HTERT RPE-1 (cell line): Measurements from ENCODE around the gene EGFL7.

ENCODE experiments used
- in situ Hi-C: fragments of 300-500 bp; cut with MboI; formaldehyde crosslinking; loops from 4 replicates; pipeline ENCODE4 v1.14.3; 2020; ENCODE audit warnings: low sequenced_read_pairs

EGFL7 gene

DNA sequence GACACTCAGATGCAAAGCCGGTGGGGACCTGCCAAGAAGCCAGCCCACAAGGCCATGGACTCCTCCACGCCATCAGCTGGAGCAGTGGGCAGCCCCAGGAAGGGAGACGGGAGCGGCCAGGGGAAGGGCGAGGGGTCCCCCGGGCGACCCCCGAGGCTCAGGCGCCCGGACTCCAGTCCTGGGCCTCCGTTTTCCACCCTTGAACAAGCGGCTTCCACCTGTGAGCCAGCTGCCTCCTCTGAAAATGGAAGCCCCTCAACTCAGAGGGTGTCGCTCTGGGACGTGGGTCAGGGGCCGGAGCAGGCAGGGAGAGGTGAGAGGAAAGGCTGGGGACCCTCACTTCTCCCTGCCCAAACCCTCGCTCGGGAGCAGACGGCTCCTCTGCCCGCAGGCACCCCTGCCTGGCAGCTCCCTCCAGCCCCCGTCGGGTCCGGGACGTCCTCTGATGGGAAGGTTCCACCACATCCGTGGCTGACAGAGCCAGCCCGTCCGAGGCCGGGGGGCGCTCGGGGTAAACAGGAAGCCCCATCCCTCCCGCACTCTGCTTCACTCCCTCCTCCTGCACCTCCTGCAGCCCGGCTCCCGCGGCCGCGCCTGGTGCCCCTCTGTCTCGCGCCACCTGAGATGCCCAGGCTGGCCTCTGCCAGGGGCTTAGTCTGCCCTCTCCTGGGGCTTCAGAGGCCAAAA is 3.7 kb upstream of the EGFL7 start:
- in situ Hi-C loops, result no loop called here

DNA sequence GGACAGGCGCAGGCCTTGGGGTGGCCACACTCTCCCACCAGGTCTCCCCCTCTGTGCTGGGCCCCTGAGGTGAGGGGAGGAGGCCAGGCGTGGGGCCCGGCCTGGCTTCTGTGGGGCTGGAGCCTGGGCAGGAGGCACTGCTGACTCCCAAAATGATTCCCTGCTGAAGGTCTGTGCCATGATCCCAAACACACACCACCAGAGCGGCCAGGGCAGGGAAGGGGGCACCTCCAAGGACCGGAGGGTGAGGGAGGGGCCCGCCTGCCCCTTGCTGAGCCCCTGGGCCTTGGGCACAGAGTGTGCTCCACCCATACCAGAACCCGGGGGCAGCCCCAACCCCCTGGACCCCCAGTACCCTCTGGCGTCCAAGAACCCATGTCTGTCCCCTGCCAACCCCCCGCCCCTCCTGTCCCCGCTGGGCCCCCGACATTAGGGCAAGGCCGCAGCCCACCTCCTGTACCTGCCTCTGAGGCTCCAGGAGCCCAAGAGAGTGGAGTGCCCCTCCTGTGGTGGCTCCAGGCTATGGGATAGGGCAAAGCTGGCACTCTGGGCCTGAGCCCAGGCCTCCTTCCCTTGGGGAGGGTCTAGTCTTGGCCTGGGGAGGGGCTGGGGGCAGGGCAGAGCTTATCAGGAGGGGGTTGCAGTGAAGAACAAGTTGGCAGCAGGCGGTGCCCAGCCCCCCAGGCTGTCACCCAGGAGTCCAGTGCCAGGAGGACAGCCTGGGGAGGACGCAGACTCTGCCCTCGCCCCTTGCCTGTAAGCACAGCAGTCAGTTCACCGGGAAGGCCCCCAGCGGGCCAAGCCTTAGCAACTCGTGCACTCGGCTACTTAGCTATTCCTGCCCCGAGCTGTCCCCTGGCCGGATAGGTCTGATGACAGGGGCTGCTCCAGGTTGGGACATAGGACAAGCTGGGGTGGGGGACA is 2.6 kb upstream of the EGFL7 start:
- in situ Hi-C loops, result no loop called here

DNA sequence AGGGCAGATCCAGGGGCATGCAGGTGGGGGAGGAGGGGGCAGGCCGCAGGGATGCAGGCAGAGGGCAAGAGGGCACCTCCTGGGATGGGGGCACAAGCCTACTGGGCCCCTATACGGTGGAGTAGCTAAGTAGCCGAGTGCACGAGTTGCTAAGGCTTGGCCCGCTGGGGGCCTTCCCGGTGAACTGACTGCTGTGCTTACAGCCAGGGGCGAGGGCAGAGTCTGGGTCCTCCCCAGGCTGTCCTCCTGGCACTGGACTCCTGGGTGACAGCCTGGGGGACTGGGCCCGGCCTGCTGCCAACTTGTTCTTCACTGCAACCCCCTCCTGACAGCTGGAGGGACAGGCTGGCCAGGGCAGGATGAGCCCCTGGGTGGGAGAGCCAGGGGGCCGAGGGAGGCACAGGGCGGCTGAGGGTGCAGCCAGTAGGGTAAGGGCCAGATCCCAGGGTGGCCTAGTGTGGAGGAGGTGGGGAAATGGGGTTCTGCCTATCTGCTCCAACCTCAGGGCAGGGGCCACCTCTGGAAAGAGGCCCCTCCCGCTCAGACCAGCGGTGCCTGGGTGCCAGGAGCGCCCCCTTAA is 1.7 kb upstream of the EGFL7 start:
- in situ Hi-C loops, result no loop called here

DNA sequence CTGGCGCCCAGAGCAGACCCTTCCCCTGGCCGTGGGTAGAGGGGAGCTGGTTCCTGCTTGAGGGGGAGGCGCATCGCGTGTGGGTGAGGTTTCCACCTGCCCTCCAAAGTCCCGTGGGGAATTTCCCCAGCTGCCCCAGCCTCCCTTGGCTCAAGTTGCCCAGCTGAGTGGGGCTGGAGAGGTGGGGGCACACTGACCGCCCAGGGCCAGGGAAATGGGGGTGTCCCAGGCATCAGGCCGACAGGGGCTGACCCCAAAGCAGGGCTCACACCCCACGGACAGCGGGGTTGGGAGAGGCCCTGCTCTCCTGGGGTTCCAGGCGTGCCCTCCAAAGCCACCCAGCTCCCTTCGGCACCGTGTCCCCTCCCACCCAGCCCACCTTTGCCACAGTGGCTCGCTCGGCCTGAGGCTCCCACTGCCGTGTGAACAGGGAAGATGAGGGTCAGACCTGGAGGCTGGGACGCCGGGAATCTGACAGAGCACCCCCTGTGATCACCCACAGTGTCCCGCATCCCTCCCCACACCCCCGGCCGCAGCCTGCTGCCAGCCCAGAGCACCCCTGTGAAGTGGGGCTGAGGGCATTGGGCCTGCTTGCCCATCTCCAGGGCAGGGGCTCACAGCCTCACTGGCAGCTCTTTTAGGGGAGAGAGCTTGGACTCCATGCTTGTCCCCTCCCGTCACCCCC is 933 bp upstream of the EGFL7 start:
- in situ Hi-C loops, result no loop called here

DNA sequence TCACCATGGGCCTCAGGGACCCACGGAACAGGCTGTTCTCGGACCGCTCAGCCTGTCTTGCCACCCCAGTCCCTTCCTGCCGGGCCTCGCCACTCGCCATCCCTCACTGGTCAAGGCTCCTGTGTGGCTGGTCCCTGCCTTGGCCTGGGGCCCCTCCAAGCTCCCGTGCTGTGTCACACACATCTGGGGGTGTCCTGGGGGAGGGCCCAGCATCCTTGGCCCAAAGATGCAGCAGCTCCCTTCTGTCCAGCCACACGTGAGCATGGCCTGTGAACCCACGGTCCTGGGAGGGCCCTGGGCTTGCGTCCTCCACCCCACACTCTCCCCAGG is 425 bp upstream of the EGFL7 start:
- in situ Hi-C loops, result no loop called here

DNA sequence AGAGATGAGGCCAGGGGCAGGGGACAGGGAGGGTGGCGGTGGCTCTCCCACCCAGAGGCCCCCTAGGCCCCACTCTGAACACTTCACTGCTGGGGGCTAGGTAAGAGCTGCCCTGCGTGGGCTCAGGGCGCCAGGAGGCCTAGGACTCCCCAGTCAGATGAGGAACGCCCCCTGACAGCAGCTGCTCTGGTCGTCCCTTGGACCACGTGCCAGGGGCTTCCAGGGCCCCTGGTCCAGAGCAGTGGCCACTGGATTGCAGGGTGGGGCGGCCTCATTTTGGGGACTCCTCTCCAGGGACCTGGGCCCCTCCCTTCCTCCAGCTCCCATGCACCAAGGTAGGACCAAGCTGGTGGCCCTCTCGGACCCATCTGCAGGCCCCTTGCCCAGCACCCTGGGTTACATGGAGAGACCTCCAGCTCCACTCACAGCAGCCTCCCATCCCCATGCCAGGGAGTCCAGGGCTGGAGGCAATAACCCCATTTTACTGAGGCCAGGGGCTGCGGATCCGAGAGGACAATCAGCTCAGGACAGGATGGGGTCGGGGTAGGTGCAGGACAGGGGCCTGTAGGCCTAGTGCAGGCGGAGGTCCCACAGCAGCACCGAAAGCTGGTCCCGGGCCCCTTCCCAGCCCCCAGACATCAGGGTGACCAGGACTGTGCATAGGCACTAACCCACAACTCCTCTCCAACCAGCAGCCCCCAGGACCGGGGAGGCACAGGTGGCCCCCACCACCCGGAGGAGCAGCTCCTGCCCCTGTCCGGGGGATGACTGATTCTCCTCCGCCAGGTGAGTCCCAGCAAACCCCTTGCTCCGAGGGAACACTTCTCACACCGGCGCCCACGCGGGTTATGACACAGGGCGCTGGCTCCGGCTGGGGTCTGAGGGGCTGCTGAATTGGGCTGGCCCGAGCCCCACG is 1.5 kb downstream of the EGFL7 start:
- in situ Hi-C loops, result no loop called here

DNA sequence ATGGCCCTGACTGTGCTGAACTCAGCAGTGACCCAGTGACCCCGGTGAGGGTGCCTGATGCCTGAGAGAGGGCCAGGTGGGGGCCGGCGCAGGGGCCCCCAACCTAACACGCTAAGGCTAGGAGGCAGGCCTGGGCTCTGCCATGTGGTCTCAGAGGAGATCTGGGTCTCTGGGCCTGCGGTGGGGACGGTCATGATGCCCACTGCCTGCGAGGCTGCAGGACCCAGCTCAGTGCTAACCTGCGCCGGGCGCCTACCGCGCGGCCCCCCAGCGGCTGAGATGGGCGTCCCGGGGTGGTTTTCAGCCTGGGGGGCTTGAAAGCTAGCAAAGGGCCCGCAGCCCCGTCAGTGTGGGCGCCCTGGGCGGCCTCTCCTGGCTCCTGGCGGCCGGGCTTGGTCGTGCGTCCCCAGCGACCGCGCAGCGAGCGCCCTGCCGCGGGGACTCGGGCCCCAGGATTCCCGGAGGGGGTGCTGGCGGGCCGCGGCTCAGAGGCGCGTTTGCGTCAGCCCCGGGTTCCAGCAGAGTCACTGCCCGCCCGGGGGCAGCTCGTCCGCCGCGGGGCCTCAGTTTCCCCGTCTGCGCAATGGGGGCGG is 2.5 kb downstream of the EGFL7 start:
- in situ Hi-C loops, result no loop called here

DNA sequence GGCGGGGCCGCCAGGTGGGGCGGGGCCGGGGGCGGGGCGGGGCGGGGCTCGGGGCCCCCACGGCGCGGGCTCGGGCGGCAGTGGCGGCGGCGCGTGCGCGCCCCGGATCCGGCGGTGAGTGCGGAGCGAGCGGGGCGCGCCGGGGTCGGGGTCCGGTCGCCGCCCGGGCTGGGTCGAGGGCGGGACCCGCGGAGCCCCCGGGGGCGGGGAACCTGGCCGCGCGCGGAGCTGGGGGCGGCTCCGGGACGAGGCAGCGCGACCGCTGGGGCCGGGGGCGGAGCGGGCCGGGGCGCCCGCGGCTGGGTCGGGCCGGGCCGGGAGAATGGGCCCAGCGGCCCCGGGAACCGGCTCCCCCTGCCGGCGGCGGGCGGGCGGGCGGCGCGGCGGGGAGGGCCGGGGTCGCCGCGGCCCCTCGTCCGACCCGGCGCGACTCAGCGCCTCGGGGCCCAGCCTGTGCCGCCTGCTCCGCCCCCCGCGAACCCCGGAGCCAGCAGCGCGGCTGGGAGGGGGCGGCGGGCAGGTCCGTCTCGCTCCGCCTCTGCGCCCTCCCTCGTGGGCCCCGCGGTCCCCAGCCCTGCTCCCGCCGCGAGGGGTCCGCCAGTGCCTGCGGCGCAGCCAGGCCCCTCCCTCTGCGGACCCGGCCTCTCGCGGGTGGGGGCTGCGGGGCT is 3.1 kb downstream of the EGFL7 start:
- in situ Hi-C loops, result no loop called here

DNA sequence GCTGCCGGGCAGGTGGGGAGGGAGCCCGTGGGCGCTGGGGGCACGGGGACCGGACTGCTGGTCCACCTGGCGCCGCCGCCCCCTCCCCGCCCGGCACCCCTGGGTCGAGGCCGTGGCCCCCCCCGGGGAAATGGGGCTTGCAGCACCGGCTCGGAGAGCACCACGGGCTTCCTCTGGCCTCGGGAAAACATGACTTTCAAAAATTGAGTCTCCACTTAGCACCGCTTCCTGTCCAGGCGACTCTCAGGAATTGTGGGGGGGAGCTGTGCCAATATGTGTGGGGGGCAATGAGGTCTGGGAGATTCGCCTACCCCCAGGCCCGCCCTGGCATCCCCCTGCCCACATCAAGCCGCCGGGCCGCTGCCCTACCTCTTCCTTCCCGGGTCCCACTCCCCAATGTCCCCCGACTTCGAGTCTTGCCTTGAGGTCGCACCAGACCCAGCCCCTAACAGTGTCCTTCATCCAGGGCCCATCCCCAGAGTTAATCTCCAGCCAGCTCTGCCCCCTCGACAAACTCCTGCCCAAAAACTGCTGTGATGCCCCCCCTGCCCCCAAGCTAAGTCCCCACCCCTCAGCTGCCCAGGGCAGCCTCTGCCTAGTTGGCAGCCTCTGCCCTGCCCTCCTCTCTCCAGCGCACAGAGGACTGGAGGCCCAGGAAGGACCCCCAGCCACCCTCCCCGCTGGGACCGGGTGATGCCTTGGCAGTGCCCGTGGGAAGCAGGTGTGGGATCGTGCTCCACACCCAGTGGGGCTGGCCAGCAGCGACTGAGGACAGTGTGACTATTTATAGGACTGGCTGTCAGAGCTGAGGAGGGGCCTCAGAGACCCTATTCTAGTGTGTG is 3.9 kb downstream of the EGFL7 start:
- in situ Hi-C loops, result no loop called here

DNA sequence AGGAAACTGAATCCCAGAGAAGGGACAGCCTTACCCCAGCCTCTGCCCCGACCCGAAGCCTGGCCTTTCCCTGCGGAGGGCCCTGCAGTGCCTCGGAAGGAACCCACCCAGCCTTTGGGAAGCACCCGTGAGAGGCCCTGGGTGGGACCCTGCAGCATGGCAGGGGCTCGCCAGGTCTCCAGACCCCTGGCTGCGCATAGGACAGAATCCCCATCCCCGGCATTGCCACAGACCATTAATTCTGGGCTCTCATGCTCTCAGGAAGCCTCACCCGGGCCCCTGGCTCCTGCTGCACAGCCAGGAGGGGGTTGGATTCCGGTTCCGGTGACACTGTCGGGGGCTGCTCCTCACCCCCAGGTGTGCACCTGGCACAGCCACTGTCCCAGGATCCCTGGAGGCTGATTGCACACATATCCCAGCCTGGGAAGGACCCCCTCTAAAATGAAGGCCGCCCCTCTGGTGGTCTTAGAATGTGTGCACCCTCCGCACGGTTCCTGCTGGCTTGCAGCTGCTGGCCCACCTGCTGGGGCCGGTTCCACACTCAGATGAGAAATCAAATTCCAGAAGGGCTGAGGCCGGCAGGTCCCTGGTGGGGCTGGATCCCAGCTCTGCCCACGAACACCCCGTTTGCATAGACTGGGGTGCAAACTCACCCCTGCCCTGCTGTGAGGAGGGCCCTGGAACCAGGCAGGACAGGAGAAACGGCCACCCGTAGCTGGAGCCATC is 4.7 kb downstream of the EGFL7 start:
- in situ Hi-C loops, result no loop called here

DNA sequence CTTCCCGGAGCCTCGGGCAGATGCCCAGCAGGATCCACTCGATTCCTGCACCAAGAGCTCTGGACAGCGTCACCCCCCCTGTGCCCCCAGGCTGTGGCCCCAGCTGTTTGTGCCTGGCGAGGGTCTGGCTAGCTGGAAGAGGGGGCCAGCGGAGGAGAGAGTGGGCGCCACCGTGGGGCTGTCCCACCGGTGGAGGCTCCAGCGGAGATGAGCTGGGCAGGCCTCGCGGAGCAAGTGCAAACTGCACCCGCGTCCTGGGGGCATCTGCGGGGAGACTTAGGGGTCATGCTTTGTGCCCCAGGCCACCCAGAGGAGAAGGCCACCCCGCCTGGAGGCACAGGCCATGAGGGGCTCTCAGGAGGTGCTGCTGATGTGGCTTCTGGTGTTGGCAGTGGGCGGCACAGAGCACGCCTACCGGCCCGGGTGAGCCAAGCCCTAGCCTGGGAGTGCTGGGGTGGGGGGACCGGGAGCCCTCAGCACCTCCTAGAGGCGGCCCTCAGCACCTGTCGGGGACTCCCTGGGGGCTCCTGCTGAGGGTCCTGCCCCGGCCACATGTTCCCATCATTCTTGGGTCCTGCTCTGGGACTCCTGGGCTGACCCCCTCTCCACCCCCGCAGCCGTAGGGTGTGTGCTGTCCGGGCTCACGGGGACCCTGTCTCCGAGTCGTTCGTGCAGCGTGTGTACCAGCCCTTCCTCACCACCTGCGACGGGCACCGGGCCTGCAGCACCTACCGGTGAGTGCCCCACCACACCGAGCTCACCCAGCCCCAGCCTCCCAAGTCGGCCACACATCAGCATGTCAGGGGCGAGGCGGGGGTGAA is 5.4 kb downstream of the EGFL7 start:
- in situ Hi-C loops, result no loop called here

DNA sequence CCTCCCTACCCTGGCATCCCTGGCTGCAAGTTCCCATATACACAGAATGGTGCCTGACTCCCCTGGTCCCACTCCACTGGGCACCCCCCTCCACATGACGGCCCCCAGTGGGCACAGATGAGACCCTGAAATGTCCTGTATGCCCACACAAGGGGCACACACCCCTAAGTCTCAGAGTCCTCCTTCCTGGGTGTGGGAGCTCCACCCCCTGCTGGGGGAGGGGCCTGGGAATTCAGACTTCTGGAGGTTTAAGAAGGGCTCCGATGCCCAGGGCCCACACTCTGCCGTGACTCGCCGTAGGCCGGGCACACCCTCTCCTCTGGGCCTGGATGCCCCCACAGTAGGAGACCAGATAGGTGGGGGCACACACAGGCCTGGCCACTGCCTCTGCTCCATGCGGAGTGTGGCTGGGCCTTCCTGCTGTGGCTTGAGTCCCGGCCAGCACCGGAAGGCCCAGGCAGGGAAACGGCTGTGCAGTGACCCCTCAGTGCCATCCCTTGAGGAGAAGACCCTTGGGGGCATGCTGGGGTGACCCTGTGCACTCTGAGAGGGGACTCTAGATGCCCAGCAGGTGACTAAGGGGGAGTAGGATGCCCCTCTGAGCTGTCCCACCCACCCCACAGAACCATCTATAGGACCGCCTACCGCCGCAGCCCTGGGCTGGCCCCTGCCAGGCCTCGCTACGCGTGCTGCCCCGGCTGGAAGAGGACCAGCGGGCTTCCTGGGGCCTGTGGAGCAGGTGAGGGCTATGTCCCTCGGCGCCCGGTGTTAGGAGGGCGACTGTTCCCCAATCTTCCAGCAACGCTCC is 6.5 kb downstream of the EGFL7 start:
- in situ Hi-C loops, result no loop called here

DNA sequence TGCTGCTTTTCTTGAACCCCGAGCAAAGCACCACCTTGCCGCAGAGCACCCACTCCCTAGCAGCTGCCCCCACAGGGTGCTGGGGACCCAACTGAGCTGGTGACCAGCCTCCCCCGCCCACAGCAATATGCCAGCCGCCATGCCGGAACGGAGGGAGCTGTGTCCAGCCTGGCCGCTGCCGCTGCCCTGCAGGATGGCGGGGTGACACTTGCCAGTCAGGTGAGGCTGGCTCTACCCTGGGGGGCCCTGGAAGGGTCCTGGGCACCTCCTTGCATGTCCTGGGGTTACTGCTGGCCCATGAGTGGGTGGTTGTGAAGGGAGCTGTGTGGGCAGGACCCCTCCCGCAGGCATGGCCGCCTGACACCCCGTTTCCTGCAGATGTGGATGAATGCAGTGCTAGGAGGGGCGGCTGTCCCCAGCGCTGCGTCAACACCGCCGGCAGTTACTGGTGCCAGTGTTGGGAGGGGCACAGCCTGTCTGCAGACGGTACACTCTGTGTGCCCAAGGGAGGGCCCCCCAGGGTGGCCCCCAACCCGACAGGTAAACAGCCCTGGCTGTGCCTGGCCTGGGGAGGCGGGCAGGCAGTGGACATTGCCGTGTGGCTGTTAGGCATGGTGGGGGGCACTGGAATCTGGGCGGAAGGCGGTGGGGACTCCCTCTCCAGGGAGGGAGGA is 7.2 kb downstream of the EGFL7 start:
- in situ Hi-C loops, result no loop called here

DNA sequence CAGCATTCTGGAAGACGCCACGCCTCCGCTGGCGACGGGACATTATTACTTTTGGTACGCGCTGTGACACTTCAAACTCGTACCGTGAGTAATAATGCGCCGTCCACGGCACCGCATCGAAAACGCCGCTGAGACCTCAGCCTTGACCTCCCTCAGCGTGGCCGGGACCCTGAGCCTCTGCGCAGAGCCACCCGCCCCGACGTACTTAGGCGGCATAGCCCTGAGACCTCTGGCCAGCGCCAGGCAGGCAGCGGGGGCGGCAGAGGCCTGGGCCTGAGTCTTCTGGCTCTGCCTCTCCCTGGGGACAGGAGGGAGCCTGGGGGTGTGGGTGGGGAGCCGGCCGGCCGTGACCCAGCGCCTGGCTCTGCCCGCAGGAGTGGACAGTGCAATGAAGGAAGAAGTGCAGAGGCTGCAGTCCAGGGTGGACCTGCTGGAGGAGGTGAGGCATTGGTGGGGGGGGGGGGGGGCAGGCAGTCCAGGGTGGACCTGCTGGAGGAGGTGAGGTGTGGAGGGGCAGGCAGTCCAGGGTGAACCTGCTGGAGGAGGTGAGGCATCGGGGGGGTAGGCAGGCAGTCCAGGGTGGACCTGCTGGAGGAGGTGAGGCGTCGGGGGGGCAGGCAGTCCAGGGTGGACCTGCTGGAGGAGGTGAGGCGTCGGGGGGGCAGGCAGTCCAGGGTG is 8.0 kb downstream of the EGFL7 start:
- in situ Hi-C loops, result no loop called here

DNA sequence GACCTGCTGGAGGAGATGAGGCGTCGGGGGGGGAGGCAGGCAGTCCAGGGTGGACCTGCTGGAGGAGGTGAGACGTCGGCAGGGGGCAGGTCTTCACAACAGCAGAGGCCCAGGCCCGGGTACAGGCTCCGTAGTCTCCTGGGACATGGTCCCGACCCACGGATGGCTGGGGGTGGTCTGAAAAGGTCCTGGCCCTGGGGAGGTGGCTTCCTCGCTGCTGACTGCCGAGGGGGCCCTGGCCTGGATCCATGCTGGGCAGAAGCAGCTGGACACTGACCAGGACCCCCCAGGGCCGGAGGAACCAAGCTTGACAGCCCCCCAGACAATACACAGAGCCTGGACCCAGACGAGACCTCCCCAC is 8.5 kb downstream of the EGFL7 start:
- in situ Hi-C loops, result no loop called here
